Hematopoietic multipotent progenitor cell treated with erythropoietin and hydrocortisone succinate and interleukin-3 and kit ligand, for 4 days (in vitro differentiated cells): ENCODE measurements around the gene RGS7.
"Not testable (repeated sequence)": the region's sequence is repeated elsewhere in the genome, so short reads cannot be mapped to it uniquely, and the experiment has no call there.

Experiments used
- DNase-seq: peaks from one replicate; pipeline ENCODE4 v3.0.0-alpha.2; 2015

RGS7 gene

DNA sequence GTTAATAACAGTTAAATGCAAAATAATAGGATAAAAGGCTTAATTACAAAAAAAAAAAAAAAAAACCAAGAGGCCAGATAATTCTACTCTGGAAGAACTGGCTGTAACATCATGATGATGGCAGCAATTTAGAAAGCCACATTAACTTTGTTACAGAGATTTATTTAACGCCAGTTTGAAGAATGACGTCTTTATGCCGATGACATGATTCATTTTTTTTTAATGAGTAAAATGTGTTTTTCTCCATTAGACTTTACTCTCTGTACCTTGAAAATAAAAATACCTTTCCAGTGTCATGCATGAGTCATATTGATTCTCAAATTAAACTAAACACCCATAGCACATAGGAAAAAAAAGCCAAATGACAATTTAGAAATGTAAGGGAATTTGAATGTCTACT, 226.1 kb downstream of the RGS7 start:
- no peak for DNase-seq

DNA sequence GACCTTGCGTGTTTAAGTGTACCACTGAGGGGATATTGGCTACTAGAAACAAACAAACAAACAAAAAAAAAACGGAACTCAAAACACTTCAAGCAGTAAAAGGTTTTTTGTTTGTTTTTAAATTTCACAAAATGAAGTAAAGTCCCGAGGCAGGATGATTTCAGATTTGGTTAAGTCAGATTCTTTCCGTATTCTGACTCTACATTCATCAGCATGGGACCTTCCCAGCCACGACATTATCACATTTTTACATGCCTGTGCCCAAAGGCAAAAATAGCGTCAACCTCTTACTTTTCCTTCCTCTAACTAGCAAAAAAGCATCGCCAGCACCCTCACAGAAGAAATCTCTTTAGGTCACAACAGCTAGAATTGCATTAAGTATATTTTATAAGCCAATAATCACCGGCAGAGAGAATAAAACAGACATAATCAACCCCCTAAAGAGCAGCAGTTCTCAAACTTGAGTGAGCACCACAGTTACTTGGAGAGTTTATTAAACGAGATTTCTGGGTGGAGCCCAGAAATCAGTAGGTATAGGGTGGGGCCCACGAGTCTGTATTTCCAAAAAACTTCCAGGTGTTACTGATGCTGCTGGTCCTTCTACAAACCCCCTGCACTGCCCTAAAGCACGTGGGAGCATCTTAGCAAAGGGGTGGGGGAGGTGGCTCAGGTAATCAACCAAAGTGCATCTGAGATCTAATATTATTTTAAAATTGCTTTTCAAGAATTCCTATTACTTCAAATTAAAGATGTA, 227.6 kb downstream of the RGS7 start:
- no peak for DNase-seq

DNA sequence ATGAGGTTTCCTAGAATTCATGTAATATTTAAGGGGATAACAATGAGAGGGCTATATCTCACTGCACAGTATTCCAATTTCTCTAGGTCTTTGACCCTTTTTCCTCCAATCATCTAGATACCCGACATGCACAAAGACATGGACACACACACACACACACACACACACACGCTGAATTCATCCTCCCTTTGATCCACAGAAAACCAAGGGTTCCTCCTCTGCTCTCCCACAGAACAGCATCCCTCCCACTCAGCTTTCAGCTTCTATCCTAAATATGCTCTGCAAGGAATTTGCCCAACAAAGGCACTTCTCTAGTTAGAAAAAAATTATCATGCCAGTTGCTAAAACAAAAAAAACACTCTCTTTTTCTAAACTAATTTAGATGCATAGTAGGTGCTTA, 231.7 kb downstream of the RGS7 start:
- DNase-seq: no peak

DNA sequence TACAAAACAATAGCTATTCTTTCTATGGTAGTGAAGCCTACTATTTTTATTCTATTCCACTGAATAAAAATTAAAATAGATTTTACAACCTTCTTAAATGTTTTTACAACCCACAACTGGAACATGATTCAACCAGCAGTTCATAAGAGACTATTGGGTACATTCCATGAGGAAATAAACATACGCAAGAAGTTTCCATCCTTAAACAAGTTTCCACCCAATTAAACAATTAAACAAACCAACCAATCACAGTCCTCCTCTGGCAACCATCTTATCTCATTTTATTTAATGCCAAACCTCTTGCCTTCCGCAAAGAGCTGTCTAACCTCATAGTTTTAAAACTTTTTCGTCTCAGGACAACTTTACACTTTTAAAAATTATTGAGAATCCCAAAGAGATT, 239.0 kb downstream of the RGS7 start:
- no peak for DNase-seq

DNA sequence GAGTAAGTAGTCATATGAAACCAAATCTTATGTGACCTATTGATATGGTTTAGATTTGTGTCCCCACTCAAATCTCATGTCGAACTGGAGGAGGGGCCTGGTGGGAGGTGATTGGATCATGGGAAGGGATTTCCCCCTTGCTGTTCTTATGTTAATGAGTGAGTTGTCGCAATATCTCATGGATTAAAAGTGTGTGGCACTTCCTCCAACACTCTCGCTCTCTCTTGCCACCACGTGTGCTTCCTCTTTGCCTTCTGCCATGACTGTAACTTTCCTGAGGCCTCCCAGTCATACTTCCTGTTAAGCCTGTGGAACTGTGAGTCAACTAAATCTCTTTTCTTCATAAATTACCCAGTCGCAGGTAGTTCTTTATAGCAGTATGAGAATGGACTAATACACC, 241.2 kb downstream of the RGS7 start:
- DNase-seq: no peak

DNA sequence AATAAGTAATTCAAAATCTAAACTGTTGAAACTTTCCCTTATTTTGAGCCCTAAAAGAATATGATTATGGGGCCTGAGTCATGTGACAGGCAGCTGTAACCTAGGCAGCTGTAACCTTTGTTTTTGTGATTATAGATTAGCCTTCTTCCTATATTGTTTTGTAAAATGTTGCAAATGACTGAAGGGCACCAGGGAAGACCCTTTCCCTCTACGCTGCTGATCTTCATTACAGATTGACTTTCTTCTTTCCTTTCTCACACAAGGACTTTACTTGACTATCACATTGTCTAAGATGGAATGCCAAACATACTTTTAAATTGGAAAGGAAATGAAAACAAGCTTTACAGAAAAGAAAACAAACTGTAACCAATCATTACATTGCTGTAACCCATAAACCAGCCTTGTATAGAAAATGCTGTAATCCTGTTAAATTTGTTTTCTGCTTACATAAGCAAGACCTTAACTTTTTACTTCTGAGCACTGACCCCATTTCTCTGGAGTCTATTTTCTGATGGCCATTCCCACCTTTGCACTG, 242.2 kb downstream of the RGS7 start:
- DNase-seq: no peak

DNA sequence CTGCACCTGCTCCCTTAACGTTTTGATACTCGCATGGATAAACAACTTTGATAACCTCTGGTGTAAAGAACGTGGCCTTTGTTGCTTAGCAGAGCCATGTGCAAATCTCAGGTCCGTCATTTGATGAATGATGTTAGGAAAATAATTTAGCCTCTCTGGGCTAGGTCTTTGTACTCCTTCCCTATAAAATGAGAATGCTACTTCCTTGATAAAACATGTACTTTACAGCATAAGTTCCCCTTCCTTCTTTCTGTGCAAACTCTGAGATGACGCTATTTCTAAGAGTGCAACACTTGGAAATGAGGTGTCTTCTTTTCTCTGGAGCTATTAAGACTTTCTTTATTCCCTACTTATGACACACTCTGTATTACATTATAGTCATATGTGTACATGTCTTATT, 243.4 kb downstream of the RGS7 start:
- no peak for DNase-seq

DNA sequence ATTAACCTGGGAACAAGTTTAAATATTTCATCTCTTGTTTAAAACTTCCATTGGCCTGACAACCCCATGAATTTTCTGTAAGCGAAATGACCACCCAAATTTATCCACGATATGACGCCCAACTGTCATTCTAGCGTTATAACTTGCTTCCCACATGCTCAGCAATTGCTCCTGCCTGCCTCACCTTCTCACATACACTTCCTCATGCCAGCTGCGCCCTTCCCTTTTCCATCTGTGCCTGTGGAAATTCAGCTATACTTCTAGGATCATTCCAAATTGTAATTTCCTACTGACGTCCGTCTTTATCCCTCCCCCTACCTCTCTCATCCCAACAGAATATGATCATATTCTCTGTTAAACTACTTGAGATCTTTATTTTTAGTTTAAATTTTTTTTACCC, 248.0 kb downstream of the RGS7 start:
- DNase-seq: no peak

DNA sequence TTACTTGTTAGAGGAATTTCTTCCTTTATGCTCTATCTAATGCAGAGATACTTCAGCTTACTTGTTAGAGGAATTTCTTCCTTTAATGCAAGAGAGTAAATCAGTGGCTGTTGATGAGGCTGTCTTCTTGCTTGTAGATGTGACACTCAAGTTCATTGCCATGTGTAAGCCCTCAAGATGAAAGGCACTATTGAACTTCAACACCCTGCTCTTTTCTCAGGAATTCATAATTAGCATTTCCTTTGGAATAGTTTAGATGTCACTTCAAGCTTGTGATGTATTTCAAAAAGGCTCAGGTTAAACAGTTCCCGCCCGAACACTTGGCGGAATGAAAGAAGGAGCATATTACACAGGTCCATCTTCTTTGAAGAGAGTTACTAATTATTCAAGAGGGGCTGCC, 251.9 kb downstream of the RGS7 start:
- no peak for DNase-seq

DNA sequence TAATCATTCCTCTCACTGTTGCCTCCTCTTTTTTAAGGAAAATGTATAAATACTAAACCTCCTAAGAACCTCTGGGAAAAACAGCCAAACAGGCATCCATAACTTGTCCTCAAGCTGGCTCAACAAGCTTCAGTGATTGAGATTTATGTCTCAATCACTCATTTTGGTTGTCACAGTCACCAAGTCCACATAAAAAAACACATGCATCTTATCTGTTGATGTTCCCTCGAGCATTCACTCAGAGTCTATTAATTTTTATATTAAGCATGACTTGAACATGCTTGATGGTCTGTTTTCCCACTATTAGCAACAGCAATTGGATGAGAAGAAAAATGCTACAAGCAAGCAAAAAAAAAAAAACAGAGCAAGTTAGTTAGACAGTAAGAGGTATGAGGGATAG, 254.3 kb downstream of the RGS7 start:
- no peak for DNase-seq

DNA sequence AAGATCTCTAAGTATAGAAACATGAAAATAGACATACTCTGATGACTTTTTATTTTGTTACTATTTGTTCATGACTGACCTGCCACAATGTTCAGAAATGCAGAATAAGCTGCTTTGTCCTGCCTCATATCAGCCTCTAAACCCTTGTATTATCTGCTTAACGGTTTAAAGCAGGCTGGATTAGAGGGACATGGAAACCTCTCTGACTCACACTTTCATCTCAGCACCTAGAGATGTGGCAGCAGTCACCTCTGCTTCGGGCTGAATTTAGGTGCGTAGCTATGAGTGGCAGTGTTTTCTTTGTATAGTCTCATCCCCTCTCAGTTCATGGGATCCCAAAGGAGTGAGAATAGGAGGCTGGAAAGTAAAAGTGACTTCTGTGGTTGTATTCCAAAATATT, 255.4 kb downstream of the RGS7 start:
- no peak for DNase-seq

DNA sequence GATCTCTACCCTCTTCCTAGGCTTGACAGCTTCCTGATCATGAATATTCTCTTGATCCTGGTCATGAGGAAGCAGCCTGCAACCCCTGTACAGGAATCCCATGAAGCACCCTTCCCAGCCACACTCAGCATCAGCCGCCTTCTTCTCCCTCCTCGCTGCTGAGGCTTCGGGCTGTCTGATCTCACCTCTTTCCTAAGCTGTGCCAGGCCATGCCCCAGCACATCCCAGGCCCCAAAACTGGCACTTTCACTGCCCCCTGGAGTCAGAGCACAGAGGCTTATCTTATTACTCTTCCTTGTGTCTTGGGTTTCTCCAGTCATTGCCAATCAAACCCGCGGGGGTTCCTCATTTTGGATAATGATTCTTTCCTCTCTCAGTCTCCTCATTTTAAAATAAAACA, 259.5 kb downstream of the RGS7 start:
- DNase-seq: no peak

DNA sequence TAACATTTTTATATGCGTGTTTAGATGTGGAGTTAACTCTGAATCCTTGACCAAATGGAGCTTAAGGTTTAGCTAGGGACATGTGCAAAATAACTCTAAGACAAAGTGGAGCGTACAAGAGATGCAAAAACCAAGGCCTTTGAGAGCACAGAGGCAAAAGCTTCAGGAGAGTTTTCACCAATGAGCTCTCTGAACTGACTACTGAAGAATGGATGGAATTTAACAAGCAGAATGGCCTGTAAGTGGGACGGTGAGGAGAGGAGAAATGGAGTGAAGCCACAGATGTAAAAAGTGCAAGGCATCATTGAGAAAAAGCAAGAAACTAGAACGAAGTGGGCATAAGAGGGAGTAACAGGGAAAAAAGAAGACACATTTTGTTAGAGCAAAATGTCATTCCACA, 260.0 kb downstream of the RGS7 start:
- no peak for DNase-seq

DNA sequence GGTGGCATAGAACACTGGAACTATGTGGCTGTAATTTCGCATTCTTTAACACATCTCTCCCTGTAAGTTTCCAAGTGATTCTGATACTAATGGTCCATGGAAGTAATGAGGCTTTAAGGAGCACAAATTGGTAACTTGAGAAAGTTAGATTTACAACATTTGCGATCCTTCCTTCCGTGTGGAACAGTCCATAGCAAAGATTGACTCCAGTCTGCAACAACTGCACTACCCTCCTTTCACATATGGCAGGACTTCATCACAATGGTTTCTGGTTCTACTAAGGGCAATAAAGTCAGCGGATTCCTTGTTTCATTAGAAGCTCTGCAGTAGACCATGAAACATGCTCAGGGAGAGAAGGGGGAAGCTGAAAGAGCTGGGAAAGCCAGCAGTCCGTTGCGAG, 261.2 kb downstream of the RGS7 start:
- DNase-seq: no peak

DNA sequence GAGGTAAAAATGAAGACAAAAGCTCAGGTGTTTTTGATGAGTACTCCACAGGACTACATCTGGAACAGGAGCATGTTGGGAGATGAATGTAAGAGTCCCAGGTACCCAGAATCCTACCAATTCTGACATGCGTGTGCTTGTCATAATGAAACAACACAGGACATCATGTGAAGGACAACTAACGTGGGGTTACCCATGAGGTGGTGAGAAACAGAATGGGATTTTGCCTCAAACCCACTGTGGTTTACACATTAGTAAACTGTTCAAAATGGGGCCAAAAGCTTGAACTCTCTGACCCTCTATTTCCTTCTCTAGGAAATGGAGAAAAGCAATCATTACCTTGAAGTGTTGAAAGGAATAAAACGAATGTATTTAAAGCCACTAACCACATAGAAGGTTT, 266.2 kb downstream of the RGS7 start:
- no peak for DNase-seq

DNA sequence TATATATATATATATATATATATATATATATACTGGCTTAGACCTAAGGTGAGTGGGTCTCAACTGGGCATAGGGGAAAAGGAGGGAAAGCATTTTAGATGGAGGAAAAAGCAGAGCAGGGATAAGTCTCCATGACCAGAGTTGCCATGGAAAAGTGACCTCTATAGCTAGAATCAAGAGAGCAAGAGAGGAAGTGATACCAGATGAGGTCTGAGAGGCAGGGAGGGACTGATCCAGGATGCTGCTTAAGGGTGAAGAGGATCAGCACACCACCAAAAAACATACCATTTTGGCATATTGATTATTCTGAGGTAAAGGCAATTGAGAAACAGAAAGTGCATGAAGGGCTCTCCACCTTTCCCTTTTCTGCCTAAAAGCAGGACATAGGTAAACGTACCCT, 267.9 kb downstream of the RGS7 start:
- DNase-seq: not testable (repeated sequence)

DNA sequence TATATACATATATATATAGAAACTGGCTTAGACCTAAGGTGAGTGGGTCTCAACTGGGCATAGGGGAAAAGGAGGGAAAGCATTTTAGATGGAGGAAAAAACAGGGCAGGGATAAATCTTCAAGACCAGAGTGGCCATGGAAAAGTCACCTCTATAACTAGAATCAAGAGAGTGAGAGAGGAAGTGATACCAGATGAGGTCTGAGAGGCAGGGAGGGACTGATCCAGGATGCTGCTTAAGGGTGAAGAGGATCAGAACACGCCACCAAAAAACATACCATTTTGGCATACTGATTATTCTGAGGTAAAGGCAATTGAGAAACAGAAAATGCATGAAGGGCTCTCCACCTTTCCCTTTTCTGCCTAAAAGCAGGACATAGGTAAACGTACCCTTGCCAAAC, 268.9 kb downstream of the RGS7 start:
- DNase-seq: not testable (repeated sequence)

DNA sequence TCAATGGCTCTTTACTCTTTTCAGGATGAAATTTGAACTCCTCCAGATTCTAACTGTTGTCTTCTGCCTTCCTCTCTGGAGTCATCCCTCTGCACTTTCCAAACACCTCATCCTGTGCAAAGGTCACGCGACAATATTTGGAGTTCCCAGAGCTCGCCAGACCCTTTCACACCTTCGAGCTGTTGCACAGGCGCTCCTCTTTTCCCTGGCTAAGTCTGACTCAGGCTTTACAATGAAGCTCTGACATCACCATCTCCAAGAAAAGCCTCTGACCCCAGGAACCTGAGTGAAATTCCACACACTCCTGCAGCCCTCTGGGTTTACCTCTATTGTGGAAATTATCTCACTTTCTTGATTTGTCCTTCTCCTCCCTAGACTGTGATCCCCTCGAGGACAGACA, 270.3 kb downstream of the RGS7 start:
- DNase-seq: no peak

DNA sequence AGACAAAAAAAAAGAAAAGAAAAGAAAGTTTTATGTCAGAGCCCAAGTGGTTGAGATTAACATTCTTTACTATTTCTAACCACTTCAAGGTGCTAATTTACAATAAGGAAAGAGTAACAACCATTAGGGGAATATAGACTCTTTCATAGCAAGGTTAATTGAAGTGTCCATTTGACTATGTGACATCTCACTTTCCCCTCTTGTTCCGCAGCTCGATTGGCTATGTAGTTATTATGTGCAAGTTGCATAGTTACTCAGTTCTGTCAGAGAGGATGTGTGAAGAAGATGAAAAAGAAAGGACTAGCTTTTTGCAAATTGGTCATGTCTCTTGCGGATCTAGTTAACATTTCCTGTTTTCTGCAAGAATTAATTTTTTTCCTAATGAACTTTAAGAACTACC, 273.7 kb downstream of the RGS7 start:
- no peak for DNase-seq

DNA sequence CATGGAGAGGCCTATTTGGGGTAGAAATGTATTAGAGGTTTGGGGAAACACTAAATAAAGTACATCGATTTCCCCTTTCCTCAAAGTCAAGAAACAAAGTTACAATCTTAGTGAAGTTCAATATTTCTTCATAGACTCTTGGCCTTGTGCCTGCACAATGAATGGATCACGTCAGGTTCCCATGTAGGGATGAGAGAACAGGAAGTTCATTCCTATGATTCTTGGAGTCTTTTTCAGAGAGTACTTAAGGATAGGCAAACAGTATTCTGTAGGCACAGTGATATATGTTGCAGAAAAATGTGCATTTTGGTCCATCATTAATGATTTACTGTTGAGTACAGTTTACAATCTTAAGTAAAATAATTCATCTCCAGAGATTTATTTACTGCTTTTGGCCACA, 275.5 kb downstream of the RGS7 start:
- DNase-seq: no peak

DNA sequence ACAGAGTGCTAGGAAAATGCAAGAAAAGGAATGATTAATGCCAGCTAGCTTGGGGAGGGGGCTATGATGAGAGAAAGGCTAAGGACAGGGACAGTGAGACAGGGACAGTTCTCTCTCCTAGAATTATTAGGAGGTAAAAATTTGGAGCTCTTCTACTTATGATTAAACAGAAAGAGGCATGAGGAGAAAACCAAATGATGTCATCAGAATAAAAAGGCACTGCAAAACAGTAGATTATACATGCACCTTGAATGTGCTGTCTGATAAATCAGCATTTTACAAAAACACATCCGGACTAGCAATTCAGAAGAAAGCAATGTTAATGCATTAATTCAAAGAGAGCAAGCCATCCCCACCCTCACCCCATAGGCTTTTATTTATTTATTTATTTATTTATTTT, 277.5 kb downstream of the RGS7 start:
- no peak for DNase-seq

DNA sequence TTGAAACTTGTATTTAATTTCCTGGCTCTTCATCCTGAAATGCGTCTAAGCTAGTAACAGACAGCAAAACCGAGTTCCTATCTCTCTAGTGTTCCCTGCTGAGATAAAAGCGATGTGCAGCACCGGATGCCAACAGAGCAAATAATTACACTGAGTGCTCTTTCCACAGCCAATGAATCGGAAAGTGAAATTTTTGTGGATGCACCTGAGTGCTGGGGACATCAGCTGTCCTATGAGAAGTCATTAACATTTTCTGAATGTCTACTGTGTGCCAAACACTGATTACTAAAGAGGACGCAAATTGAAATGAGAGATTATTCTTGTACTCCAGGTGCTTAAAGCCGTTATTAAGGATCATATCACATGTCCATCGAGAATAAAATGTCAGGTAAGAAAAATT, 278.0 kb downstream of the RGS7 start:
- DNase-seq: no peak

DNA sequence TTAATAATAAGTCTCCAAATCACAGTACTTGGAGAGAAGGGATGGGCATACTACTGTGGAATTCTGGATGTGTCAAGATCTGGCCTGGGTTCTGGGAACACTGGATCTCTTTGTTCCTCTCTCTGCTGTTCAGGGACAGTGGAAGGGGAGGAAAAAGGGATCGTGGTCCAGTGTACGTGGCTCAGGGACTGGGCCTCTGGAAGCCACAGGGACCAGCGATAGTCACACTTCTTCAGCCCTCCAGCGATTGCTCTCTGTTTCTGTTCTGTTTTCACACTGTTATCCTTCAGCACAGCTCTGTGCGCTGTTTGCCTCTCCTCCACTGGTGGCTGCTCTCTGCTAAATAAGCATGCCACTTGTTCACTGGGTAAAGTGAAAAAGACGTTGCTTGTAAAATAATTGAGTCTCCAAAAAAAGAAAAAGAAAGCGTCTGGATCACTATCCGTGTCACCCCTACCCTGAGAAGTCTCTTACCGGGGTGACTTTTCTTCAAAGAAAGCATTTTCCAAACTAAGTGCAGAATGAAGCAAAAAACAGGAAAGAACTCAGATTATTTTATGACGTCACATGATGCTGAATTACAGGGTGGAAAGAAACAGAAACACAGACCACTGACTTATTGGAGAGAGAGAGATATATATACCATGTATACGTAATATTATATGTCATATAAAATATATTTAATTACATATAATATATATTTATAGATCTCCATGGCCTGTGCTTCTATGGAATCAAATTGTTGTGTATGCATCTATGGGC, 279.4 kb downstream of the RGS7 start:
- no peak for DNase-seq

DNA sequence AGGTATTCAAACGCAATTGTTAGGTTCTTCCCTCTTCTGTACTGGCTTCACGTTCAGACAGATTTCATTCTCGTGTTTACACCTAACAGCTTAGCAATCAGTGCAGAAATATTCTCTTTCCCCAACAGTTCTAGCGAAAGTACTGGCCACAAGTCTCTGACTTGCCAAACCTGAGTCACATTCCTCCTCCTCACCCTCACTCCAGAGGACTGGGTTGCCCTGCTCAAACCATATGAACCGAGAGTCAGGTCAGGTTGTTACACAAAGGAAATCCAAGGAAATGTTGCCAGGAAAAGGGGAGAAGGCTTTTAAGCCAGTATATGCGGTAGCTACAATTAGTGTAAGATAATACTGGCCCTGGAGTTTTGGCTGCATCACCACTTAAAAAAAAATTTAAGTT, 282.5 kb downstream of the RGS7 start:
- no peak for DNase-seq

DNA sequence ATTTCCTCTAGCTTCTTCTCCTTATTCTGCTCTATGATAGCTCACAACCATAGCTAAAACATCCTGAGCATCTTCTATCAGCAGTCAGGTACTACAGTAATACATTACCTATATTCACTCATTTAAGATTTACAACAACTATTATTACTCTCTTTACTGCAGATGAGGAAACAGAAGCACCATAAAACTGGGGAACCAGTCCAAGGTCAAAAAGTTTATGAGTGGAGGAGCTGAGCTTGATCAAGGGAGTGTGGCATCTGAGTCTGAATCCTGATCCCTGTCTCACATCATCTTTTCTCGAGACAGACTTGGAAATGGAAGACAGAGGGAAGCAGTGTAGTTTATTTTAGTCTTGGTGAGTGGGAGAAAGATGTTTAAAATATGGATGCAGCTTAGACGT, 288.6 kb downstream of the RGS7 start:
- DNase-seq: no peak
